ENCODE results near the gene PABPC1L.

DNA sequence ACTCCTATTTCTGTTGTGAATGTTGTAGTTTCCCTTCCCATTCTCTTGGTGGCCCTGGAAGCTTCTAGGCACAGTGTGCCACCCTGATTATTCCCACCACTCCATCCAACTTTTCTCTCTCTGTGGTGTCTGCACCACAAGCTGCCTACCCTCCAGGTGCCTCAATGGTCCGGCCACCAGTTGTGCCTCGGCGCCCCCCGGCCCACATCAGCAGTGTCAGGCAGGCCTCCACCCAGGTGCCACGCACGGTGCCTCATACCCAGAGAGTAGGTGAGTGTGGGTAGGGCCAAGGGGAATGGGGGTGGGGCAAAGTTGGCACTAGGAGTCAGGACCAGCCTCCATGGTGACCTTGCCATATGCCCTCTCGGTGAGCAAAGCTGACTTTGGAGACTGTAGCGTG is 23.1 kb downstream of the PABPC1L start:
- TF ChIP-seq JAZF1 (CRISPR knock-in tag; IDR thresholded peaks at IDR 0.05) (no peak), FOXK1 (CRISPR knock-in tag; IDR thresholded peaks at IDR 0.05) (no peak), ESRRA (CRISPR knock-in tag; IDR thresholded peaks at IDR 0.05; ENCODE audit: borderline replicate concordance) (no peak), ELF4 (CRISPR knock-in tag; IDR thresholded peaks at IDR 0.05; ENCODE audit: low read depth) (no peak), RORB (CRISPR knock-in tag; IDR thresholded peaks at IDR 0.05) (no peak)
- TF ChIP-seq, protein P1, sequence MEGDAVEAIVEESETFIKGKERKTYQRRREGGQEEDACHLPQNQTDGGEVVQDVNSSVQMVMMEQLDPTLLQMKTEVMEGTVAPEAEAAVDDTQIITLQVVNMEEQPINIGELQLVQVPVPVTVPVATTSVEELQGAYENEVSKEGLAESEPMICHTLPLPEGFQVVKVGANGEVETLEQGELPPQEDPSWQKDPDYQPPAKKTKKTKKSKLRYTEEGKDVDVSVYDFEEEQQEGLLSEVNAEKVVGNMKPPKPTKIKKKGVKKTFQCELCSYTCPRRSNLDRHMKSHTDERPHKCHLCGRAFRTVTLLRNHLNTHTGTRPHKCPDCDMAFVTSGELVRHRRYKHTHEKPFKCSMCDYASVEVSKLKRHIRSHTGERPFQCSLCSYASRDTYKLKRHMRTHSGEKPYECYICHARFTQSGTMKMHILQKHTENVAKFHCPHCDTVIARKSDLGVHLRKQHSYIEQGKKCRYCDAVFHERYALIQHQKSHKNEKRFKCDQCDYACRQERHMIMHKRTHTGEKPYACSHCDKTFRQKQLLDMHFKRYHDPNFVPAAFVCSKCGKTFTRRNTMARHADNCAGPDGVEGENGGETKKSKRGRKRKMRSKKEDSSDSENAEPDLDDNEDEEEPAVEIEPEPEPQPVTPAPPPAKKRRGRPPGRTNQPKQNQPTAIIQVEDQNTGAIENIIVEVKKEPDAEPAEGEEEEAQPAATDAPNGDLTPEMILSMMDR (IDR thresholded peaks at IDR 0.05), result no peak
- TF ChIP-seq, protein P2, sequence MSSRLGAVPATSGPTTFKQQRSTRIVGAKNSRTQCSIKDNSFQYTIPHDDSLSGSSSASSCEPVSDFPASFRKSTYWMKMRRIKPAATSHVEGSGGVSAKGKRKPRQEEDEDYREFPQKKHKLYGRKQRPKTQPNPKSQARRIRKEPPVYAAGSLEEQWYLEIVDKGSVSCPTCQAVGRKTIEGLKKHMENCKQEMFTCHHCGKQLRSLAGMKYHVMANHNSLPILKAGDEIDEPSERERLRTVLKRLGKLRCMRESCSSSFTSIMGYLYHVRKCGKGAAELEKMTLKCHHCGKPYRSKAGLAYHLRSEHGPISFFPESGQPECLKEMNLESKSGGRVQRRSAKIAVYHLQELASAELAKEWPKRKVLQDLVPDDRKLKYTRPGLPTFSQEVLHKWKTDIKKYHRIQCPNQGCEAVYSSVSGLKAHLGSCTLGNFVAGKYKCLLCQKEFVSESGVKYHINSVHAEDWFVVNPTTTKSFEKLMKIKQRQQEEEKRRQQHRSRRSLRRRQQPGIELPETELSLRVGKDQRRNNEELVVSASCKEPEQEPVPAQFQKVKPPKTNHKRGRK (CRISPR knock-in tag; IDR thresholded peaks at IDR 0.05; ENCODE audit: borderline replicate concordance), result no peak
- TF ChIP-seq, protein P3, sequence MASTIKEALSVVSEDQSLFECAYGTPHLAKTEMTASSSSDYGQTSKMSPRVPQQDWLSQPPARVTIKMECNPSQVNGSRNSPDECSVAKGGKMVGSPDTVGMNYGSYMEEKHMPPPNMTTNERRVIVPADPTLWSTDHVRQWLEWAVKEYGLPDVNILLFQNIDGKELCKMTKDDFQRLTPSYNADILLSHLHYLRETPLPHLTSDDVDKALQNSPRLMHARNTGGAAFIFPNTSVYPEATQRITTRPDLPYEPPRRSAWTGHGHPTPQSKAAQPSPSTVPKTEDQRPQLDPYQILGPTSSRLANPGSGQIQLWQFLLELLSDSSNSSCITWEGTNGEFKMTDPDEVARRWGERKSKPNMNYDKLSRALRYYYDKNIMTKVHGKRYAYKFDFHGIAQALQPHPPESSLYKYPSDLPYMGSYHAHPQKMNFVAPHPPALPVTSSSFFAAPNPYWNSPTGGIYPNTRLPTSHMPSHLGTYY (CRISPR knock-in tag; IDR thresholded peaks at IDR 0.05), result no peak
- TF ChIP-seq, protein P4, sequence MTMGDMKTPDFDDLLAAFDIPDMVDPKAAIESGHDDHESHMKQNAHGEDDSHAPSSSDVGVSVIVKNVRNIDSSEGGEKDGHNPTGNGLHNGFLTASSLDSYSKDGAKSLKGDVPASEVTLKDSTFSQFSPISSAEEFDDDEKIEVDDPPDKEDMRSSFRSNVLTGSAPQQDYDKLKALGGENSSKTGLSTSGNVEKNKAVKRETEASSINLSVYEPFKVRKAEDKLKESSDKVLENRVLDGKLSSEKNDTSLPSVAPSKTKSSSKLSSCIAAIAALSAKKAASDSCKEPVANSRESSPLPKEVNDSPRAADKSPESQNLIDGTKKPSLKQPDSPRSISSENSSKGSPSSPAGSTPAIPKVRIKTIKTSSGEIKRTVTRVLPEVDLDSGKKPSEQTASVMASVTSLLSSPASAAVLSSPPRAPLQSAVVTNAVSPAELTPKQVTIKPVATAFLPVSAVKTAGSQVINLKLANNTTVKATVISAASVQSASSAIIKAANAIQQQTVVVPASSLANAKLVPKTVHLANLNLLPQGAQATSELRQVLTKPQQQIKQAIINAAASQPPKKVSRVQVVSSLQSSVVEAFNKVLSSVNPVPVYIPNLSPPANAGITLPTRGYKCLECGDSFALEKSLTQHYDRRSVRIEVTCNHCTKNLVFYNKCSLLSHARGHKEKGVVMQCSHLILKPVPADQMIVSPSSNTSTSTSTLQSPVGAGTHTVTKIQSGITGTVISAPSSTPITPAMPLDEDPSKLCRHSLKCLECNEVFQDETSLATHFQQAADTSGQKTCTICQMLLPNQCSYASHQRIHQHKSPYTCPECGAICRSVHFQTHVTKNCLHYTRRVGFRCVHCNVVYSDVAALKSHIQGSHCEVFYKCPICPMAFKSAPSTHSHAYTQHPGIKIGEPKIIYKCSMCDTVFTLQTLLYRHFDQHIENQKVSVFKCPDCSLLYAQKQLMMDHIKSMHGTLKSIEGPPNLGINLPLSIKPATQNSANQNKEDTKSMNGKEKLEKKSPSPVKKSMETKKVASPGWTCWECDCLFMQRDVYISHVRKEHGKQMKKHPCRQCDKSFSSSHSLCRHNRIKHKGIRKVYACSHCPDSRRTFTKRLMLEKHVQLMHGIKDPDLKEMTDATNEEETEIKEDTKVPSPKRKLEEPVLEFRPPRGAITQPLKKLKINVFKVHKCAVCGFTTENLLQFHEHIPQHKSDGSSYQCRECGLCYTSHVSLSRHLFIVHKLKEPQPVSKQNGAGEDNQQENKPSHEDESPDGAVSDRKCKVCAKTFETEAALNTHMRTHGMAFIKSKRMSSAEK (CRISPR knock-in tag; IDR thresholded peaks at IDR 0.05; ENCODE audit: borderline replicate concordance), result no peak

Data from WTC11 (cell line).